AG08396 (cell line): ENCODE measurements around the gene PEX16.
A peak's percentile ranks its signal among the peaks of the same experiment; 100 is the strongest.

ENCODE experiments used
- DNase-seq: peaks from one replicate; pipeline ENCODE4 v3.0.0; 2012; ENCODE audit warnings: low spot score, mixed read lengths

Gene PEX16

GRCh38 chr11:45876401-45876800 is 41.3 kb downstream of the PEX16 start:
- DNase-seq, result no peak

- peak; percentile 82 for DNase-seq
Measured at GRCh38 chr11:45872651-45873356, 44.9 kb downstream of the PEX16 start.

- DNase-seq, result no peak
Measured at GRCh38 chr11:45871638-45872037, 46.0 kb downstream of the PEX16 start.

- DNase-seq, result no peak
Measured at GRCh38 chr11:45870706-45871105, 47.0 kb downstream of the PEX16 start.

GRCh38 chr11:45869551-45869950 is 48.1 kb downstream of the PEX16 start:
- DNase-seq, result no peak

GRCh38 chr11:45864041-45864440 is 53.6 kb downstream of the PEX16 start:
- DNase-seq, result no peak

GRCh38 chr11:45860764-45861510 is 56.7 kb downstream of the PEX16 start:
- no peak for DNase-seq

- DNase-seq, result no peak
Measured at GRCh38 chr11:45860348-45860747, 57.3 kb downstream of the PEX16 start.
